Peyer's patch (tissue), 4 donors: ENCODE measurements around the gene CRYGC.

ENCODE experiments used
- CTCF ChIP-seq, 6 experiments: fragments of 450-650 bp in 4 of 6; fragments of 200-600 bp in 2 of 6; sonication (generic) in 1 of 6; IDR thresholded peaks; one replicate each; pipeline ENCODE4 v1.5.1; 2017 to 2019; ENCODE audit warnings: antibody characterized with exemption in 6 of 6, mild to moderate bottlenecking in 3 of 6, moderate library complexity in 1 of 6
- POLR2A ChIP-seq, 2 donors: fragments of 450-650 bp; IDR thresholded peaks; one replicate each; pipeline ENCODE4 v1.5.1; 2017; ENCODE audit warnings: antibody characterized with exemption in 2 of 2, mild to moderate bottlenecking in 2 of 2, moderate library complexity in 2 of 2

DNA sequence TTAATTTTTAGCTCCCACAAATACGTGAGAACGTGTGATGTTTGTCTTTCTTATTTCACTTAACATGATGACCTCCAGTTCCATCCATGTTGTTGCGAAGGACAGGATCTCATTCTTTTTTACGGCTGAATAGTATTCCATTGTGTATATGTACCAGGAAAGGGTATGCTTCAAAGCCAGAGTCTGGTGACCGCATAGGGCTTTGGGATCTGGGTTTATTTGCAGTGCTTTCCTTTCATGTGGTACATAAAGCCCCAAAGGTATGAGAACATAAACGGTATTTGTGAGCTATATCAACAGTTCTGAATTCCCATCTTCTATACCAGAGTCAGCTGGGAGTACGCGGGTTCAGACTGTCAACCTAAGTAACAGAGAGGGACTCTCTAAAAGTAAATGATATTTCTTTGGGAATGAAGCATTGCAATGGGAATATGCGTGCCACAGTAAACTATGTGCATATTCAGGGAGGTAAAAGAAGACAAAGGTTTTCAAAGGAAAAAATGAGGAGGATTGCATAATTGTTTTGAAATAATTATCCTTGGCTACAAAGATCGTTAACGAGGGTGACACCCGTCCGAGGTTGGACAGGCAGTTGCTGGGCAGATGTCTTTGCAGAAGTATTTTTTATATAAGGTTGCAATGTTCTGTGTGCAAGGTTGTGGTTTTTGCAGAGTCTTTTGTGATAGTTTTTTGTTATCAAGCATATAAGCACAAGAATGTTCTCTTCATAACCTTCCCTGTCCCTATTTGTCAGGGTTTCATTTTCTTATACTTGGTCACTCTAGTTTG lies 29.8 kb downstream of the CRYGC start:
- TF ChIP-seq CTCF (IDR thresholded peaks at IDR 0.05) (no peak), POLR2A (IDR thresholded peaks at IDR 0.05) (no peak)
